MCF 10A (cell line): Measurements from ENCODE around the gene CMA1. TPM values are rescaled to one million over a fixed set of nuclear protein-coding genes. Genes with fewer than 3 reads are reported as not detected.
A peak's percentile ranks its signal among the peaks of the same experiment; 100 is the strongest.
"Not testable (repeated sequence)": the region's sequence is repeated elsewhere in the genome, so short reads cannot be mapped to it uniquely, and the experiment has no call there.

Source experiments
- Bru-seq: library from RNA; stranded (reverse); fragments of 400-500 nt; gene quantifications from one replicate; lab custom pipeline; 2021; lab: Mats Ljungman, UMichigan
- BruChase-seq, 2 experiments: library from RNA; stranded (reverse); fragments of 400-500 nt; gene quantifications; one replicate each; lab custom pipeline; 2021; lab: Mats Ljungman, UMichigan
- BruUV-seq: library from RNA; stranded (reverse); fragments of 400-500 nt; replicated peaks from 2 replicates; lab custom pipeline; 2021; lab: Mats Ljungman, UMichigan
- CTCF ChIA-PET: fragments of 300-600 bp; sonication (Branson Sonifier 250); formaldehyde crosslinking; extraction: SDS; loops from one replicate; lab custom pipeline; 2021; ENCODE audit warnings: antibody characterized with exemption, inconsistent platforms; lab: Yijun Ruan, JAX
- POLR2A ChIA-PET: fragments of 300-600, 350-650 bp; sonication (Branson Sonifier 250); formaldehyde crosslinking; extraction: SDS; loops from one replicate; lab custom pipeline; 2020; ENCODE audit warnings: antibody characterized with exemption, inconsistent platforms; lab: Yijun Ruan, JAX
- DNase-seq: peaks from one replicate; pipeline ENCODE4 v3.0.0-alpha.2; 2018; ENCODE audit not compliant: unreplicated experiment
- H3K27ac Mint-ChIP-seq: one replicate; pipeline ENCODE4 v1.8.0; 2022; ENCODE audit warnings: mild to moderate bottlenecking, low read depth, mixed read lengths; ENCODE audit not compliant: unreplicated experiment
- H3K27me3 Mint-ChIP-seq: one replicate; pipeline ENCODE4 v1.8.0; 2022; ENCODE audit warnings: mixed read lengths; ENCODE audit not compliant: insufficient read depth, unreplicated experiment
- H3K36me3 Mint-ChIP-seq: one replicate; pipeline ENCODE4 v1.8.0; 2022; ENCODE audit warnings: mild to moderate bottlenecking, moderate library complexity, mixed read lengths; ENCODE audit not compliant: insufficient read depth, unreplicated experiment
- H3K4me1 Mint-ChIP-seq: one replicate; pipeline ENCODE4 v1.8.0; 2022; ENCODE audit warnings: mixed read lengths; ENCODE audit not compliant: insufficient read depth, unreplicated experiment
- H3K4me3 Mint-ChIP-seq: one replicate; pipeline ENCODE4 v1.8.0; 2022; ENCODE audit warnings: mild to moderate bottlenecking, moderate library complexity, mixed read lengths; ENCODE audit not compliant: unreplicated experiment
- H3K9me3 Mint-ChIP-seq: one replicate; pipeline ENCODE4 v1.8.0; 2022; ENCODE audit warnings: mixed read lengths; ENCODE audit not compliant: unreplicated experiment
- CTCF ChIP-seq: fragments of 200-600 bp; IDR thresholded peaks from one replicate; pipeline ENCODE4 v1.8.0; 2022; ENCODE audit warnings: antibody characterized with exemption, mild to moderate bottlenecking; ENCODE audit not compliant: unreplicated experiment
- intact Hi-C: fragments of 100-400 bp; cut with micrococcal nuclease; formaldehyde crosslinking; loops from 2 replicates; pipeline ENCODE4 v1.14.1; 2022
- long read RNA-seq: library from polyadenylated mRNA; stranded (forward); transcript quantifications from one replicate; pipeline ENCODE4 v2.0.0, GENCODE V29; 2022
- total RNA-seq: library from RNA; stranded (reverse); gene quantifications from 2 replicates; pipeline ENCODE4 v1.2.3, GENCODE V29; 2022

The CMA1 gene
- not detected in 2 replicates for total RNA-seq
- not detected for Bru-seq, nascent RNA
- BruChase-seq, experiment 1, labeled RNA remaining after a 6-hour chase = percentile 14 among the genes with signal in this experiment
- BruChase-seq, experiment 2, labeled RNA remaining after a 2-hour chase = not detected
- long read RNA-seq = 0 reads

- Mint-ChIP-seq H3K27ac (no peak within 1 kb of the TSS), H3K4me3 (no peak within 1 kb of the TSS), H3K36me3 (no peaks in the 10 kb centered on the region), H3K4me1 (no peaks in the 10 kb centered on the region), H3K9me3 (no peaks in the 10 kb centered on the region), H3K27me3 (peaks cover 42% of the 10 kb centered on the region)
- CTCF ChIA-PET = no interaction called here
- TF ChIP-seq CTCF = no peak
- intact Hi-C loops = no loop called here
- no TSS peak for BruUV-seq
- DNase-seq = no peak
- POLR2A ChIA-PET = no interaction called here
Measured at GRCh38 chr14:24508155-24508840, at the start of gene CMA1. Gene CMA1 (minus strand): TSS chr14:24508265. CDS start chr14:24508235, 30 bp downstream.

GRCh38 chr14:24556756-24557155, 48.7 kb upstream of the CMA1 start:
- Mint-ChIP-seq H3K9me3 (peaks cover 7% of the 10 kb centered on the region), H3K4me3 (no peak overlapping the region), H3K4me1 (peaks cover 7% of the 10 kb centered on the region), H3K36me3 (no peaks in the 10 kb centered on the region), H3K27ac (peak overlapping the region; percentile 13), H3K27me3 (no peaks in the 10 kb centered on the region)
- peak; percentile 5 for DNase-seq
- TF ChIP-seq CTCF = no peak
- no TSS peak for BruUV-seq
- CTCF ChIA-PET = no interaction called here
- intact Hi-C loops = no loop called here
- POLR2A ChIA-PET = no interaction called here

GRCh38 chr14:24549064-24549463, 41.0 kb upstream of the CMA1 start:
- intact Hi-C loops, CTCF ChIA-PET, BruUV-seq, DNase-seq, H3K27me3 Mint-ChIP-seq, POLR2A ChIA-PET, H3K4me1 Mint-ChIP-seq, H3K4me3 Mint-ChIP-seq, H3K36me3 Mint-ChIP-seq, H3K27ac Mint-ChIP-seq, H3K9me3 Mint-ChIP-seq: not testable (repeated sequence)

GRCh38 chr14:24542346-24542936, 34.4 kb upstream of the CMA1 start:
- Mint-ChIP-seq H3K4me3 (no peak overlapping the region), H3K9me3 (peaks cover 8% of the 10 kb centered on the region), H3K36me3 (no peaks in the 10 kb centered on the region), H3K4me1 (peaks cover 6% of the 10 kb centered on the region), H3K27ac (peak overlapping the region; percentile 77), H3K27me3 (no peaks in the 10 kb centered on the region)
- CTCF ChIA-PET = no interaction called here
- TF ChIP-seq CTCF = no peak
- intact Hi-C loops = no loop called here
- no TSS peak for BruUV-seq
- POLR2A ChIA-PET = interaction anchor here (0.6 kb wide), 1 partner anchor 102 kb away, joined by 3 read pairs; no protein-coding TSS in a partner anchor
- peak; percentile 40 for DNase-seq
